Upper lobe of right lung (tissue), 1 donor: ENCODE results near the gene RARB. TPM values are rescaled to one million over a fixed set of nuclear protein-coding genes. Genes with fewer than 3 reads are reported as not detected.
A peak's percentile ranks its signal among the peaks of the same experiment; 100 is the strongest.

Source experiments
- ATAC-seq: fragments of 200-7000 bp; cut with Tn5 transposase; one replicate; pipeline ENCODE4 v1.9.1; 2020; ENCODE audit warnings: mild to moderate bottlenecking, moderate library complexity
- DNase-seq: peaks from one replicate; pipeline ENCODE4 v3.0.0-alpha.2; 2020
- H3K27ac ChIP-seq: fragments of 200-600 bp; one replicate; pipeline ENCODE4 v1.8.0; 2022
- H3K27me3 ChIP-seq: fragments of 200-600 bp; one replicate; pipeline ENCODE4 v1.8.0; 2022; ENCODE audit warnings: mild to moderate bottlenecking
- H3K36me3 ChIP-seq: fragments of 200-600 bp; one replicate; pipeline ENCODE4 v1.8.0; 2022
- H3K4me1 ChIP-seq: fragments of 200-600 bp; one replicate; pipeline ENCODE4 v1.8.0; 2022
- H3K4me3 ChIP-seq: fragments of 200-600 bp; one replicate; pipeline ENCODE4 v1.8.0; 2022; ENCODE audit warnings: mild to moderate bottlenecking
- H3K9me3 ChIP-seq: fragments of 200-600 bp; one replicate; pipeline ENCODE4 v1.8.0; 2022
- intact Hi-C: fragments of 100-400 bp; cut with DNase I; formaldehyde crosslinking; loops from one replicate; pipeline ENCODE4 v1.11.0; 2022
- long read RNA-seq: library from polyadenylated mRNA; unstranded; transcript quantifications from one replicate; pipeline ENCODE4 v2.0.0, GENCODE V29; 2021
- total RNA-seq: library from RNA; stranded (reverse); fragmentation: NEBNext Ultra II Directional; extraction: Animal tissue kit (Norgen Biotek cat#: 25700); gene quantifications from one replicate; pipeline ENCODE4 v1.2.1, GENCODE V29; 2021
- TF ChIP-seq, protein P1 (sequence below): fragments of 200-600 bp; IDR thresholded peaks from one replicate; pipeline ENCODE4 v1.8.0; 2022; ENCODE audit warnings: antibody characterized with exemption
- donor health status: DM: no; HTN: yes; CAD: no; lungs with severe emphysema.

The RARB gene
- 5.8 TPM for total RNA-seq
- long read RNA-seq, transcript RARB-201 (8 exons, 3,084 nt), result major isoform, 11 of 13 reads
- long read RNA-seq, partial matches to known transcripts, result 0 of 13 reads
- long read RNA-seq, other reads (novel, unspliced or antisense), result 2 of 13 reads

DNA sequence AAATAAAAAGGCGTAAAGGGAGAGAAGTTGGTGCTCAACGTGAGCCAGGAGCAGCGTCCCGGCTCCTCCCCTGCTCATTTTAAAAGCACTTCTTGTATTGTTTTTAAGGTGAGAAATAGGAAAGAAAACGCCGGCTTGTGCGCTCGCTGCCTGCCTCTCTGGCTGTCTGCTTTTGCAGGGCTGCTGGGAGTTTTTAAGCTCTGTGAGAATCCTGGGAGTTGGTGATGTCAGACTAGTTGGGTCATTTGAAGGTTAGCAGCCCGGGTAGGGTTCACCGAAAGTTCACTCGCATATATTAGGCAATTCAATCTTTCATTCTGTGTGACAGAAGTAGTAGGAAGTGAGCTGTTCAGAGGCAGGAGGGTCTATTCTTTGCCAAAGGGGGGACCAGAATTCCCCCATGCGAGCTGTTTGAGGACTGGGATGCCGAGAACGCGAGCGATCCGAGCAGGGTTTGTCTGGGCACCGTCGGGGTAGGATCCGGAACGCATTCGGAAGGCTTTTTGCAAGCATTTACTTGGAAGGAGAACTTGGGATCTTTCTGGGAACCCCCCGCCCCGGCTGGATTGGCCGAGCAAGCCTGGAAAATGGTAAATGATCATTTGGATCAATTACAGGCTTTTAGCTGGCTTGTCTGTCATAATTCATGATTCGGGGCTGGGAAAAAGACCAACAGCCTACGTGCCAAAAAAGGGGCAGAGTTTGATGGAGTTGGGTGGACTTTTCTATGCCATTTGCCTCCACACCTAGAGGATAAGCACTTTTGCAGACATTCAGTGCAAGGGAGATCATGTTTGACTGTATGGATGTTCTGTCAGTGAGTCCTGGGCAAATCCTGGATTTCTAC is at the start of gene RARB:
Gene RARB (plus strand): TSS at position 322 of the 847 bp plus-strand sequence. CDS start 469 bp downstream, at position 791.
- Histone ChIP-seq H3K36me3 (no peaks in the 10 kb centered on the region), H3K4me3 (peak within 1 kb of the TSS; percentile 60), H3K27ac (peak within 1 kb of the TSS; percentile 79), H3K27me3 (no peaks in the 10 kb centered on the region), H3K4me1 (no peaks in the 10 kb centered on the region), H3K9me3 (no peaks in the 10 kb centered on the region)
- intact Hi-C loops, result no loop called here
- TF ChIP-seq, protein P1, sequence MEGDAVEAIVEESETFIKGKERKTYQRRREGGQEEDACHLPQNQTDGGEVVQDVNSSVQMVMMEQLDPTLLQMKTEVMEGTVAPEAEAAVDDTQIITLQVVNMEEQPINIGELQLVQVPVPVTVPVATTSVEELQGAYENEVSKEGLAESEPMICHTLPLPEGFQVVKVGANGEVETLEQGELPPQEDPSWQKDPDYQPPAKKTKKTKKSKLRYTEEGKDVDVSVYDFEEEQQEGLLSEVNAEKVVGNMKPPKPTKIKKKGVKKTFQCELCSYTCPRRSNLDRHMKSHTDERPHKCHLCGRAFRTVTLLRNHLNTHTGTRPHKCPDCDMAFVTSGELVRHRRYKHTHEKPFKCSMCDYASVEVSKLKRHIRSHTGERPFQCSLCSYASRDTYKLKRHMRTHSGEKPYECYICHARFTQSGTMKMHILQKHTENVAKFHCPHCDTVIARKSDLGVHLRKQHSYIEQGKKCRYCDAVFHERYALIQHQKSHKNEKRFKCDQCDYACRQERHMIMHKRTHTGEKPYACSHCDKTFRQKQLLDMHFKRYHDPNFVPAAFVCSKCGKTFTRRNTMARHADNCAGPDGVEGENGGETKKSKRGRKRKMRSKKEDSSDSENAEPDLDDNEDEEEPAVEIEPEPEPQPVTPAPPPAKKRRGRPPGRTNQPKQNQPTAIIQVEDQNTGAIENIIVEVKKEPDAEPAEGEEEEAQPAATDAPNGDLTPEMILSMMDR, result no peak
- DNase-seq (peak; percentile 66), ATAC-seq (peak; percentile 88)

DNA sequence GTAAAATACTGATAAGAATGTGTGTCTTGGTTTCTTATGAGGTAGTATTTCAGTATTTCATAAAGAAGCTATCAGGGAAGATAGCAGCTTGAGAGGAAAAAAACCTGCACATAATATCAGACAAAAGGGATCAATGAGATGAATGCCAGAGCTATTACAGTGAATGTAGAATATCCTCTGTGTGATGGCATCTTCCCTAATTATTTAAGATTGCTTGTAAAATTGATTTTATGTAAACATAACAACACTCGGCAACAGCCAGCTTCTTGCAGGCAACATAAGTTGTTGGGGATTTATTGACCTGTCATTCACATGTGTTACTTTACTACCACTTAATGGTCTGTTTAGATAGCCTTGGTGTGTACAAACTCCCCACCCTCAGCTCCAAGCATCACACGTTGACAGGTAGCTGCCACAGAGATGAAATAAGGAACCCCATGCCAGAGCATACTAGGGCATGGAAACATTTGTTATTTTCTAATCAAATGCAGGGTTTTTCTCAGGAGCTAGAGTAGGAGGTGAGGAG is 49.2 kb upstream of the RARB start:
- TF ChIP-seq, protein P1, result no peak
- no peaks in the 10 kb centered on the region for H3K9me3 ChIP-seq
- no peaks in the 10 kb centered on the region for H3K4me1 ChIP-seq
- ATAC-seq (no peak), DNase-seq (no peak)
- no peak overlapping the region for H3K27ac ChIP-seq
- H3K36me3 ChIP-seq, result no peaks in the 10 kb centered on the region
- no peak overlapping the region for H3K4me3 ChIP-seq
- intact Hi-C loops, result no loop called here
- H3K27me3 ChIP-seq, result no peaks in the 10 kb centered on the region

DNA sequence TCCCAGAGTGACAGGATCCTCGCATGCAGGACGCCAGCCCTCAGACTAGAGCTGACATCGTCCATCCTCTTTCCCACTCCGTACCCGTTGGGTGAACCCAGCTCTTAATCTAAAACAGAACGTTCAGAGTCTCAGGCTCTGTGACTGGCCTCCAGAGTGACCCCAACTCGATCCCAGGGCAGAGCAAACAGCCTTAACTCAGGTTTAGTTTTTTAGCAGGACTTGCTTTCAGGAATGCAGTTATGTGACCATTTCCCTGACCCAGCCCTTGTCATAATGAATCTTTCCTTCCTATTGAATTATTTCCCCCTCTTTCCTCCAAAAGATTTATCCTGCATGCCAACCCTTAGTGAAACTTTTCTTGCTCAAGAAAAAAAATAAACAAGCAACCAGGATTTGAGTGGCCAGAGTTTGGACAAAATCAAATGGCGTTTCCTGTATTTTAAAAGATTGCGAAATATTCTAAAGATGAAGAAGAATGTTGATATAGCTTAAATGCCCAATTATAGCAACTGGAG is 47.8 kb upstream of the RARB start:
- H3K27me3 ChIP-seq, result no peaks in the 10 kb centered on the region
- ATAC-seq (peak; percentile 25), DNase-seq (no peak)
- no peaks in the 10 kb centered on the region for H3K4me1 ChIP-seq
- H3K4me3 ChIP-seq, result no peak overlapping the region
- H3K9me3 ChIP-seq, result no peaks in the 10 kb centered on the region
- H3K27ac ChIP-seq, result no peak overlapping the region
- intact Hi-C loops, result no loop called here
- no peaks in the 10 kb centered on the region for H3K36me3 ChIP-seq
- TF ChIP-seq, protein P1, result no peak

DNA sequence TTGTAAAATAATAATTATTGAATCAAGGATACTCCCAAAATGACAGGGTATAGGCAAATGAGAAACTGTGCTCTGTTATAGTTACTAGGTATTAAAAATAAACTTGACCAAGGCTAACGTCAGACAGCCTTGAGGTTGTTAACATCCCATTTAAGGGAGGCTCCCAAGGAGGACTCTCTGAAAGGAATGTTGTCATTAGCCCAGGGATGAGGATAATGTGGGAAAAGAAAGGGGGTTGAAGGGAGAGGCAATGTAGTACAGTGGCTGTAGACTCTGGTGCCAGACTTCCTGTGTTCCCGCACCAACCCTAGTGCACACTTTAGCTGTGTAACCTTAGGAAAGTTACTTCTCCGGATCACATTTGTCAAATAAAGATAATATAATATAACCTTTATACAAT is 47.0 kb upstream of the RARB start:
- H3K9me3 ChIP-seq, result no peaks in the 10 kb centered on the region
- no peak overlapping the region for H3K4me3 ChIP-seq
- ATAC-seq (no peak), DNase-seq (no peak)
- no peaks in the 10 kb centered on the region for H3K27me3 ChIP-seq
- TF ChIP-seq, protein P1, result no peak
- H3K36me3 ChIP-seq, result no peaks in the 10 kb centered on the region
- no peaks in the 10 kb centered on the region for H3K4me1 ChIP-seq
- H3K27ac ChIP-seq, result no peak overlapping the region
- intact Hi-C loops, result no loop called here

DNA sequence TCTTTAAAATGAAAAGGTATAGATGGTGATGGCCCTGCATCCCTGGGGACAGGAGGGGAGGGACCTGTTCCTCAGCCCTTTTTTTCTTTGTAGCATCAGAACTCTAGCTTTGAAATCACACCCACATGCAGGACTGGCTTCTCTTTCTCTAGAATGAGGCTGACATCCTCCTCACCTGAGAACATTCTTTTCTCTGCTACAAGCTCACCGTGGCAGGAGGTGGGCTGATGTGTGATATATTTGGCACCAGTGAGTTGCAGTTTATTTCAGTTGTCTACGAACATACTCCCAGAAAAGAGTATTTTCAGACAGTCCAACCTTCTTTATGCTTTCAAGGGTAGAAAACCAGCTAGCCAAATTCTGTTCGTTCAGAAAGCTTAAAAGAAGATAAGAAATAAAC is 43.6 kb upstream of the RARB start:
- no peaks in the 10 kb centered on the region for H3K36me3 ChIP-seq

More for the DNA sequence above, 43.6 kb upstream of the RARB start:
- TF ChIP-seq, protein P1, result no peak
- DNase-seq, result no peak
- Histone ChIP-seq H3K27ac (no peak overlapping the region), H3K4me3 (no peak overlapping the region), H3K4me1 (no peaks in the 10 kb centered on the region), H3K9me3 (no peaks in the 10 kb centered on the region), H3K27me3 (no peaks in the 10 kb centered on the region)
- intact Hi-C loops, result no loop called here
- no peak for ATAC-seq
